Erythroblast (primary cell): ENCODE data around the gene SLC13A3.
"Not testable (repeated sequence)": the region's sequence is repeated elsewhere in the genome, so short reads cannot be mapped to it uniquely, and the experiment has no call there.

Experiments
- DNase-seq, 2 experiments: peaks; one replicate each; lab custom pipeline; 2025; lab: John Stamatoyannopoulos, UW
- GATA1 ChIP-seq: IDR thresholded peaks from 2 replicates; pipeline ENCODE4 v1.6.1; 2011; ENCODE audit warnings: low read depth, mild to moderate bottlenecking, control low read depth, low read length, moderate library complexity
- POLR2A ChIP-seq: IDR thresholded peaks from 2 replicates; pipeline ENCODE4 v1.6.1; 2011; ENCODE audit warnings: mild to moderate bottlenecking, low read length

Gene SLC13A3

DNA sequence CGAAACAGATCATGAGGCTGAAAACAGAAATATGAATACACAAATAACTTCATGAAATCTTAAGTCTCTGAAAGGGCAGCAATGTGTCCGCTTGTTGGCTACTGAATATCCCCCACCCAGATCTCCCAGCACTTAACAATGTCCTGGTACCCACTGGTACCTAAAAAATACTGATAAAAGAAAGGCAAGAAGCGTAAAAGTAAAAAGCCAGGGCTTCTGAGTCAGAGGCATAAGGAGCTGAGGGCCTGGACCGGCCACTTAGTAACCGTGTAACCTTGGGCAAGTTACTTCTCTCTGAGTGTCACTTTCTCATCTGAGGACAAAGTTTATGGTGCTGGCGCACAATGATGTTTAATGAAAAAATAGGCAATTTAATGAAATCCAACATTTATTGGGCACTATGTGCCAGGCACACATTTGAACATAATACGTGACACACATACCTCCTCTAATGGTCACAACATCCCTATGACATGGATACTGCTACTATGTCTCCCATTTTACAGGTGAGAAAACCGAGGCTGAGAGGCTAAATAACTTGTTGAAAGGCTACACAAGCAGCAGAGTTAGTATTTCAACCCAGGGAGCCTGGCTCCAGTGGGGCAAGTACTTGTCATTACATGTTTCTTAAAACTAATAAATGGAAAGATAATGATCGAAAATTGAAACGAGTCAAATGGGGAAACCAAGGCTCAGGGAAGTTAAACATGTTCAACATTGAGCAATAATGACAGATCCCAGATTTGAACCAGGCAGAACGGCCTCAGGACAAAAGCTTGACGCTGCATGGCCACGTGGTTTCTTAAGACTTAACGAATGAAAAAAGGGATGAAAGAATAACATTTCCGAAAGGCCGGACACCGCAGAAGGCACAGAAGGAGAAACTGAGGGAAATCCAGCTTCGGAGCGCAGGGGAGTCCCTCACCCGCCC is 37.2 kb upstream of the SLC13A3 start:
- TF ChIP-seq GATA1 (no peak), POLR2A (no peak)
- DNase-seq: peak in 1 of 2 experiments; percentile 38

DNA sequence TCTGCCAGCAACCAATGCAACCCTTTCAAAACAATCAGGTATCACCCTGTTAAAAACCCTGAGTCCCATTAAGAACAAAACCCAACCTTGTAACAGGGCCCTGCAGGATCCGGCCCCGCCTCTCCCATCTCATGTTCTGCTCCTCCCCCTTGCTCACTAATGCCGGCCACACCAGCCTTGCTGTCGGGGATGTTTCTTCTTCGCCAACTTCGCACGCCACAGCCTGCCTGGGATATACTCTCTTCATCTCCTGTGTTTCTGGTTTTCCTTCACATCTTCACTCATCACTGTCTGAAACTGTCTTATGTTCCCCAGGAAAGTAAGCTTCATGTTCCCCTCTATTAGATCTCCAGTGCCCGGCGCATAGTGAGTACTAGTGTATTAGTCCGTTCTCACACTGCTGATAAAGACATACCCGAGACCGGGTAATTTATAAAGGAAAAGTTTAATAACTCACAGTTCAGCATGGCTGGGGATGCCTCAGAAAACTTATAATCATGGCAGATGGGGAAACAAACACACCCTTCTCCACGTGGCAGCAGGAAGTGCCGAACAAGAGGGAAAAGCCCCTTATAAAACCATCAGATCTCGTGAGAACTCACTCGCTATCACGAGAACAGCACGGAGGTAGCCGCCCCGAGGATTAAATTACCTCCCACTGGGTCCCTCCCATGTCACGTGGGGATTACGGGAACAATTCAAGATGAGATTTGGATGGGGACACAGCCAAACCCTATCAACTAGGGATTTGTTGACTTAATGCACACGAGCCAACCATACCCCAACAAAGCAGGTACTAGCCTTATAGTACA is 32.9 kb upstream of the SLC13A3 start:
- peak in 1 of 2 experiments; percentile 14 for DNase-seq
- no peak for TF ChIP-seq POLR2A
- TF ChIP-seq GATA1: no peak

DNA sequence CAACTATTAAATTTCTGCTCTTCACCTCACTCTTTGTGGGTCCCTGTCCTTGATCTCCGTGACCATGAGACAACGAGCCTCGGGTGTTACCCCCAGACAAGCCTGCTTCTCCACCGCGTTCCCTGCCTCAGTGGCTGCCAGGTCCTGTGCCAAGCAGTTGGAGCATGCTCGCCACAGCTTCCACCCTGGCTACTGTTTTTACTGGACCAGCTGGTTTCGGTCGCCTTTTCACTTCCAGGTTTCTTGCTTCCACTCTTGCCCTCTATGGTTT is 32.3 kb upstream of the SLC13A3 start:
- no peak for TF ChIP-seq GATA1
- TF ChIP-seq POLR2A: no peak
- no peak for DNase-seq

DNA sequence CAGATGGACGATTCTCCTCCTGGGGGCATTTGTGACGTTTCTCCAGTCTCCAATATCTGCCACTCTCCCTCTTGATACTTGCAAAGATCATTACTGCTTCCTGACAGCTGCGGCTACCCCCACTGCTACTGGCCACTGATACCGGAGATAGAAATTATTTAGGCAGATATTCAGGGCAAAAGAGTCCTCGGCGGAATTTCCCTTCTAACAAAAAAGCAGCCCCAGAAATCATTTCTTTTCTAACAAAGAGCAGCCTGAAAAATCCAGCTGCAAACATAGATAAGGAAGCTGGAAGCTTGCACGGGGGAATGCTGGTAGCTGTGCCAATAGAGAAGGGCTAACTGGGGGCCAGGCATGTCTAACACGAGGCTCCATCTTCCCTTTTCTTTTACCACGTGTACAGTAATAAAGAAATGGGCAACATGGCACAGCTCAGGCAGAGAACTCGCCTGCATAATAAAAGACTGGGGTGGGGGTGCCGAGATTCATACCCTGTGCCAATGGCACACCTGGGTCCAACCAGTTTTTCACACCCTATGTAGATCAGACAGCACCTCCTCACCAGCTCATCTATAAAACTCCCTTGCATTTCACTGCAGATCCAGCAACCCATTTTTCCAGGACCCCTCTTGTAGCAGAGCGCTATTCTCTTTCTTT is 31.9 kb upstream of the SLC13A3 start:
- no peak for TF ChIP-seq GATA1
- peak; percentile 26 to 68 for DNase-seq

DNA sequence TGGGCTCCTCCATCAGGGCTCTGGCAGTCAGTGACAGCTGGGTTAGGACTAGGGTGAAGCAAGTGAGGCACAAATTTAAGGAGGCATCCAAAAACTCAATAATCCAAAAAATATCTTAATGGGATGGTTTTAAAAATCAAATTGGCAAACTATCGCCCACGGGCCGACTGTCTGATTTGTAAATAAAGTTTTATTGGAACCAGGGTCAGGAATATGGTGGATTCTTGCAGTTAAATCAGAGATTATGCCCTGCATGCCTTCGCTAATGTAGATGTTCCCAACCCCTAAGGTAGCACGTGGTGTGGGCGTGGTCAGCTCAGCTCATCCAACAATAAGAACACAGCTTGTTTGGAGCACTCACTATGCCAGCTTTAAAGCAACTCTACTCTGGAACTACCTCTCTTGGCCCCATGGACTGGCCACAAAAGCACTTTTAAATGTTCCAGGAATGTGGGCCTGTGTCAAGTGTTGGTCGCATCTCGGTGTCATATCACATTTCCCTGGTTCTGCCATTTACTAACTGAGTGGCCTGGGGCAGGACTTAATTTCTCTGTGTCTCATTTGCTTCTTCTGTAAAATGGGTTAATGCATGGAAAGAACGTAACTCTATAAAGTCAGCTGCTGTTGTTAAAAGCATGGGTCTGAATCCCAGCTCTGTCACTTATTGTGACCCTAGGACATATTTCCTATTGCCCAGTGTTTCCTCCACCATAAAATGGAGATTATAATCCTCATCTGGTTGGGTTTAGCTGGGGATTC is 31.0 kb upstream of the SLC13A3 start:
- no peak for DNase-seq
- TF ChIP-seq POLR2A (no peak), GATA1 (no peak)

DNA sequence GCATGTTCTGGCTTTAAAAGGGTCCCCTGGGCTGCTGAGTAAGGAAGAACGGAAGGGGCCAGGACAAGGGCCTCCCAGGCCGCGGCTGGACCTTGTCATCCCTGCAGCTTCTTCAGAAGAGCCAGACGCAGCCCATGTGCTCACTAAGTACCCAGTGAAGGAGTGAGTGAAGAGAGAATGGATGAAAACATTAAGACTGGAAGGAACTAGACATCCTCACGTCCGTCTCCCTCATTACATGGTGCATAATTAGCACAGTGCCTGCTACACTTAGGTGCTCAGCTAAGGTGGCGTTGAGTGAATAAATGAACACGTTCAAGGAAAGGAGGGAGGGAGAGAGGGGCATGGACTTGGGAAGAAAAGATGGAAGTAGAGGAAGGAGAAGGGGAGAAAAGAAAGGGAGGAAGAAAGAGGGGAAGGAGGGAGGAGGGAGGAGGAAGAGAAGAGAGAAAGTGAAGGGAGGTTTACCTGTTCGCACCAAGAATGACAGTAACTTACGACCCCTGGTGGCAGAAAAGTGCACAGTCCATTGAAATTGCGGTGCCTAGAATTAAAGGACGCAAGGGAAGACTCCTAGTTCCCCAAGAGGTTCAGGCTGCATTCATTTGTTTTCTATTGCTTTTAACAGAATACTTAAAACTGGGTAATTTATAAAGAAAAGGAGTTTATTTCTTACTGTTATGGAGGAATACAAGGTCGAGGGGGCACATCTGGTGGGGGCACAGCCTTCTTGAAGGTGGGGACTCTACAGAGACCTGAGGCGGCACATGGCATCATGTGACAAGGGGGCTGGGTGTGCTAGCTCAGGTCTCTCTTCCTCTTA is 30.0 kb upstream of the SLC13A3 start:
- peak; percentile 50 to 73 for DNase-seq
- TF ChIP-seq GATA1 (no peak), POLR2A (no peak)

DNA sequence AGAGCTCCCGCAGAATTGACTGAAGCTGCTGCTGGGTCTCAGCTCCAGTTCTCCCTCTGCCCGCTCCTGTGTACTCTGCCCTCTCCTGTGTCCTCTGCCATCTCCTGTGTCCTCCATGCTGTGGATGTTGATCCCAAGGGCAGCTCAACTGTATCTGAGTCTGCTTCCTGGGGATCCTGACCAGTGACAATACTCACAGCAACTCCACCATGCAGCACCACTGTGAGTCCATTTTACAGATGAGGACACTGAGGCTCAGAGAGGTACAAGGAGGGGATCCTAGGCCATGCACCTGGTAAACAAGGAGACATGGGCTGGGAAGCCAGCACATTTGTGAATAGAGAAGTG is 29.4 kb upstream of the SLC13A3 start:
- no peak for DNase-seq
- TF ChIP-seq POLR2A (no peak), GATA1 (no peak)

DNA sequence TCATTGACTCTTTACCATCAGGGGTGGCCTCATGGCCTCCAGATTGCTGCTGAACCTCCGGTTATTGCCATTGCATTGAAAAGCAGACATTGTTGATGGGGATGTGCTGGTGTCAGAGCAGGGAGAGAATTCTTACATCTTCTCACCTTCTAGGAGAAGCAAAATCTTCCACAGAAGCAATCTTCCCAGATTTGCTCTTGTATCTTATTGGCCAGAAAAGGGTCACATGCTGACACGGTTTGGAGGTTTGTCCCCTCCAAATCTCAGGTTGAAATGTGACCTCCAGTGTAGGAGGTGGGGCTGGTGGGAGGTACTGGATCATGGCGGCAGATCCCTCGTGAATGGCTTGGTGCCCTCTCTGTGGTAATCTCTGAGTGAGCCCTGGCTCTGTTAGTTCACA is 27.3 kb upstream of the SLC13A3 start:
- no peak for TF ChIP-seq GATA1
- TF ChIP-seq POLR2A: no peak
- DNase-seq: no peak

DNA sequence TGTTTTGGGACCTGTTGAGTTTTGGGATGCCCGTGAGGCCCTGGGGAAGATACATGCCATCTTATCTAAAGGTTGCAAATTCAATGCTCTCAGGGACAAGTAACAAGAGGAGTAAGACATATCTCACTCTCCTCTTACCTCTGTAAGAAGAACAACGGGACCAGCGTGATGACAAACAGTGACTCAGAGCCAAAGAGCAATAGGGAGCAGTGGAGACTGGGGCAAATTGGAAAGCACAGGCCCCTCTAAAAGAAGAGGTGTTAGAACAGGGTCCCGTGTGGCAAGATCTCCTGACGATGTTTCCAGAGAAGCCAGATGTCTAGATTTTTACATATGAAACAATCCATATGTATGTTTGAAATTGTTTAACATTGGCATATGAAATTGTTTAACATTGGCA is 26.3 kb upstream of the SLC13A3 start:
- TF ChIP-seq GATA1: no peak
- no peak for TF ChIP-seq POLR2A
- no peak for DNase-seq

DNA sequence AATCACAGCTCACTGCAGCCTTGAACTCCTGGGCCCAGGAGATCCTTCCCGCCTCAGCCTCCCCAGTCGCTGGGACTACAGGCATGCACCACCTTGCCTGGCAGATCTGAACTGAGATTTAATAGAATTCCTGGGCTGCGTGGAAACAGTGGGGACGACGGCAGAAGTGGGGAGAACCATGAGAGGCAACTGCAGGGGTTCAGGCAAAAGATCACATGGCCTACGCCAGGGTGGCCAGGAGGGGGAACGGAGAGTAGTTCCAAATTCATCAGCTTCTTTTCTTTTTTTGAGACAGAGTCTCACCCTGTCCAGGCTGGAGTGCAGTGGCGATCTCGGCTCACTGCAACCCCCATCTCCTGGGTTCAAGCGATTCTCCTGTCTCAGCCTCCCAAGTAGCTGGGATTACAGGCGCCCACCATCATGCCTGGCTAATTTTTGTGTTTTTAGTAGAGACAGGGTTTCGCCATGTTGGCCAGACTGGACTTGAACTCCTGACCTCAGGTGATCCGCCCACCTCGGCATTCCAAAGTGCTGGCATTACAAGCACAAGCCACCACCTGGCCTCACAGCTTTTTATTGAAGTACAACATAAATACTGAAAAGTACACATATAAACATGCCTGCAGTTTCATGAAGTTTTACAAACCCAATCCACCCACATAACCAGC is 25.5 kb upstream of the SLC13A3 start:
- DNase-seq: not testable (repeated sequence)

DNA sequence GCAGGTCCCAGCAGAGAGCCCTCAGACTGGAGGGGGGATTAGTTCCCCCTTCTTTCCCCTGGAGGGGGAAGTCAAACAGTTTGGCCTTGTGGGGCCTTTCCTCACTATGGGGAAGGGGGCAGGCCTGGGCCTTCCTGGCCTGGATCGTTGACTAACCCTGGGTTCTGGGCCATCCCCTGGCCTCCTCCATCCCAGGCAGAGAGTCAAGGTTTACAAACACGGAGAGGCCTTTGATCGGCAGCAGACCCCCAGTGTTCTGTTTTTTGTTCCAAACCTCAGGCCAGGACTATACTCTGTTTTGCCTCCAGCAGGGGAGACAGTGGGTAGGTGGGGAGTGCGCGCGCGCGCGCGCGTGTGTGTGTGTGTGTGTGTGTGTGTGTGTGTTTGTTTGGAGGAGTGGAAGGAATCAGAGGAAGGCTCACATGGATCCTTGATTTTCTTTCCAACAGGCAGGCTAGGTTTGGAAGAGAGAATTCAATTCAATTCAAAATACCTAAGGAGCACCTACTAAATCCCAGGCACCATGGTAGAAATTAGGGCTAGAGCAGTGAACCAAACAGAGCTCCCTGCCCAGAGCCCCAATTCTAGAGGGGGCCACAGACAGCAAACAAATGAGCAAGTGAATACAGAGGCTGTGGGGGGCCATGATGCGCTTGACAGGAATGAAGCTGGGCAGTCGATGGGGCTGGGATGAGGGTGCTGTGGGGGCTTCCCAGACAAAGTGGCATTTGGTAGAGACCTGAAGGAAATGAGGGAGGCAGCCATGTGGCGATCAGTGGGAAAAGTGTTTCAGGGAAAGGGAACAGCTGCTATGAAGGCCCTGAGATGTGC is 23.2 kb upstream of the SLC13A3 start:
- TF ChIP-seq GATA1 (no peak), POLR2A (no peak)
- no peak for DNase-seq
